ENCODE data around the gene CHRNA4. TPM values are rescaled to one million over a fixed set of nuclear protein-coding genes. Genes with fewer than 3 reads are reported as not detected.

Gene CHRNA4
- total RNA-seq, 6 experiments from 2014 or later, result 4.6 to 165 (median 26.8) TPM

- DNase-seq, result no peak
- WGBS (ENCODE audit: insufficient coverage, low coverage, low lambda C conversion rate, missing lambda C conversion rate), result 61% methylated on average over 3 of the region's 6 CpGs
- no peaks in the 10 kb centered on the region for H3K27me3 ChIP-seq
- TF ChIP-seq, protein P1, sequence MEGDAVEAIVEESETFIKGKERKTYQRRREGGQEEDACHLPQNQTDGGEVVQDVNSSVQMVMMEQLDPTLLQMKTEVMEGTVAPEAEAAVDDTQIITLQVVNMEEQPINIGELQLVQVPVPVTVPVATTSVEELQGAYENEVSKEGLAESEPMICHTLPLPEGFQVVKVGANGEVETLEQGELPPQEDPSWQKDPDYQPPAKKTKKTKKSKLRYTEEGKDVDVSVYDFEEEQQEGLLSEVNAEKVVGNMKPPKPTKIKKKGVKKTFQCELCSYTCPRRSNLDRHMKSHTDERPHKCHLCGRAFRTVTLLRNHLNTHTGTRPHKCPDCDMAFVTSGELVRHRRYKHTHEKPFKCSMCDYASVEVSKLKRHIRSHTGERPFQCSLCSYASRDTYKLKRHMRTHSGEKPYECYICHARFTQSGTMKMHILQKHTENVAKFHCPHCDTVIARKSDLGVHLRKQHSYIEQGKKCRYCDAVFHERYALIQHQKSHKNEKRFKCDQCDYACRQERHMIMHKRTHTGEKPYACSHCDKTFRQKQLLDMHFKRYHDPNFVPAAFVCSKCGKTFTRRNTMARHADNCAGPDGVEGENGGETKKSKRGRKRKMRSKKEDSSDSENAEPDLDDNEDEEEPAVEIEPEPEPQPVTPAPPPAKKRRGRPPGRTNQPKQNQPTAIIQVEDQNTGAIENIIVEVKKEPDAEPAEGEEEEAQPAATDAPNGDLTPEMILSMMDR (IDR thresholded peaks at IDR 0.05), result no peak
- no peak for TF ChIP-seq POLR2A (IDR thresholded peaks at IDR 0.05)
- ATAC-seq, result no peak
- no peaks in the 10 kb centered on the region for H3K9me3 ChIP-seq
- intact Hi-C loops (cut with DNase I), result no loop called here
- no peak overlapping the region for H3K27ac ChIP-seq
- no peaks in the 10 kb centered on the region for H3K36me3 ChIP-seq
- no peak overlapping the region for H3K4me3 ChIP-seq
- H3K4me1 ChIP-seq, result no peaks in the 10 kb centered on the region
These were observed 44.1 kb downstream of the CHRNA4 start for GRCh38 chr20:63317061-63317460.

- intact Hi-C loops (cut with DNase I), result no loop called here
- 63% methylated on average over 10 of the region's 14 CpGs for WGBS (ENCODE audit: insufficient coverage, low coverage, low lambda C conversion rate, missing lambda C conversion rate)
- Histone ChIP-seq H3K27me3 (no peaks in the 10 kb centered on the region), H3K4me3 (no peak overlapping the region), H3K36me3 (no peaks in the 10 kb centered on the region), H3K9me3 (no peaks in the 10 kb centered on the region), H3K4me1 (no peaks in the 10 kb centered on the region), H3K27ac (no peak overlapping the region)
- ATAC-seq (no peak), DNase-seq (peak in 2 of 3 donors; percentile 7 to 40)
- TF ChIP-seq, protein P1 (IDR thresholded peaks at IDR 0.05), result no peak
- TF ChIP-seq POLR2A (IDR thresholded peaks at IDR 0.05), result no peak
These were observed 44.6 kb downstream of the CHRNA4 start for GRCh38 chr20:63316502-63316921.

- DNase-seq (peak in 1 of 3 donors; percentile 42), ATAC-seq (no peak)
- Histone ChIP-seq H3K4me1 (no peaks in the 10 kb centered on the region), H3K27me3 (no peaks in the 10 kb centered on the region), H3K36me3 (no peaks in the 10 kb centered on the region), H3K9me3 (no peaks in the 10 kb centered on the region), H3K27ac (no peak overlapping the region), H3K4me3 (no peak overlapping the region)
- TF ChIP-seq, protein P1 (IDR thresholded peaks at IDR 0.05), result no peak
- TF ChIP-seq POLR2A (IDR thresholded peaks at IDR 0.05), result no peak
- 45% methylated on average over 10 of the region's 31 CpGs for WGBS (ENCODE audit: insufficient coverage, low coverage, low lambda C conversion rate, missing lambda C conversion rate)
- intact Hi-C loops (cut with DNase I), result no loop called here
These were observed 45.2 kb downstream of the CHRNA4 start for GRCh38 chr20:63315731-63316491.

DNA sequence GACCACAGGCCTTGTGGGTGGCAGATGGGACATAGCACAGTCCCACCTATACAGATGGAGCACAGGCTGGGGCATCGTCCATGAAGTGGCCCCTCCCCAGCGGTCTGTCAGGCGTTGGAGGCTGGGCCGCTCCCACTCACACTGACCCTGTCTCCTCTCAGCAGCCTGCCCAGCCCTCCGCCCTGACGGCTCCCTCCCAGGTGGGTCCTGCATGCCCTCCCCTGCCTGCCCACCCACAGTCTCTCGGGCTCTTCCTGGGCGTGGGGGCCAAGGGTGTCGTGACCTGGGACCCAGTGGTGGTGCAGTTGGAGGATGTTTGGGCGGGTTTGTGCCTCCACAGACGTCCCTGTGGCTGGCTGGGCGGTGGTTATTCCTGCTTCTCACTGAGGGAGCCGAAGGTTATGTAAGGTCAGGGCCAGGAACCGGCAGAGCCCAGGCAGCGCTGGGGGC lies 45.9 kb downstream of the CHRNA4 start:
- H3K4me1 ChIP-seq, result no peaks in the 10 kb centered on the region
- peak in 2 of 3 donors; percentile 13 to 33 for DNase-seq
- no peaks in the 10 kb centered on the region for H3K36me3 ChIP-seq
- H3K27ac ChIP-seq, result no peak overlapping the region
- H3K4me3 ChIP-seq, result no peak overlapping the region
- TF ChIP-seq, protein P1 (IDR thresholded peaks at IDR 0.05), result no peak
- TF ChIP-seq POLR2A (IDR thresholded peaks at IDR 0.05), result no peak
- intact Hi-C loops (cut with DNase I), result no loop called here
- 17% methylated on average over 5 of the region's 15 CpGs for WGBS (ENCODE audit: insufficient coverage, low coverage, low lambda C conversion rate, missing lambda C conversion rate)
- ATAC-seq, result no peak
- no peaks in the 10 kb centered on the region for H3K9me3 ChIP-seq
- H3K27me3 ChIP-seq, result no peaks in the 10 kb centered on the region

Measured in right lobe of liver (tissue), 6 donors.